Suprapubic skin (tissue), 4 donors: ENCODE data around the gene RMND5B. TPM values are rescaled to one million over a fixed set of nuclear protein-coding genes. Genes with fewer than 3 reads are reported as not detected.

Experiments used
- DNase-seq, 2 donors: peaks; one replicate each; pipeline ENCODE4 v3.0.0-alpha.2; 2019; ENCODE audit warnings: low spot score in 2 of 2
- H3K27ac ChIP-seq: fragments of 200-600 bp; sonication (generic); one replicate; pipeline ENCODE4 v1.5.1; 2019
- H3K27me3 ChIP-seq: fragments of 200-600 bp; sonication (generic); one replicate; pipeline ENCODE4 v1.5.1; 2019
- H3K36me3 ChIP-seq: fragments of 200-600 bp; sonication (generic); one replicate; pipeline ENCODE4 v1.5.1; 2019
- H3K4me1 ChIP-seq: fragments of 200-600 bp; sonication (generic); one replicate; pipeline ENCODE4 v1.5.1; 2019
- H3K4me3 ChIP-seq: fragments of 200-600 bp; sonication (generic); one replicate; pipeline ENCODE4 v1.5.1; 2019; ENCODE audit warnings: mild to moderate bottlenecking
- H3K9me3 ChIP-seq: fragments of 200-600 bp; sonication (generic); one replicate; pipeline ENCODE4 v1.5.1; 2019
- EP300 ChIP-seq: sonication (generic); formaldehyde crosslinking; IDR thresholded peaks from one replicate; pipeline ENCODE4 v1.6.1; 2017; ENCODE audit warnings: antibody characterized with exemption
- POLR2A ChIP-seq, 2 donors: fragments of 450-650 bp; IDR thresholded peaks; one replicate each; pipeline ENCODE4 v1.6.1; 2017; ENCODE audit warnings: antibody characterized with exemption in 2 of 2, mild to moderate bottlenecking in 2 of 2, moderate library complexity in 2 of 2
- POLR2AphosphoS5 ChIP-seq, 3 donors: sonication (generic); formaldehyde crosslinking; IDR thresholded peaks; one replicate each; pipeline ENCODE4 v1.6.1; 2017; ENCODE audit warnings: antibody characterized with exemption in 3 of 3
- WGBS: methylation state at CpG from one replicate; pipeline ENCODE4 v1.1.5; 2018; 5-methylcytosine and 5-hydroxymethylcytosine counted together
- total RNA-seq, 4 donors: library from RNA; depleted of rRNA; stranded (reverse); fragments of >200 nt; gene quantifications; one replicate each; pipeline ENCODE4 v1.1.0, GENCODE V29; 2016
- TF ChIP-seq, protein P1 (sequence below), 2 donors: fragments of 200-600 bp in 1 of 2; fragments of 450-650 bp in 1 of 2; sonication (generic) in 1 of 2; IDR thresholded peaks; one replicate each; pipeline ENCODE4 v1.5.1; 2016 to 2019; ENCODE audit warnings: antibody characterized with exemption in 2 of 2, mild to moderate bottlenecking in 1 of 2, moderate library complexity in 1 of 2

RMND5B gene
- total RNA-seq, 4 donors from 2014 or later, result 38.6 to 60.6 (median 42.9) TPM

DNA sequence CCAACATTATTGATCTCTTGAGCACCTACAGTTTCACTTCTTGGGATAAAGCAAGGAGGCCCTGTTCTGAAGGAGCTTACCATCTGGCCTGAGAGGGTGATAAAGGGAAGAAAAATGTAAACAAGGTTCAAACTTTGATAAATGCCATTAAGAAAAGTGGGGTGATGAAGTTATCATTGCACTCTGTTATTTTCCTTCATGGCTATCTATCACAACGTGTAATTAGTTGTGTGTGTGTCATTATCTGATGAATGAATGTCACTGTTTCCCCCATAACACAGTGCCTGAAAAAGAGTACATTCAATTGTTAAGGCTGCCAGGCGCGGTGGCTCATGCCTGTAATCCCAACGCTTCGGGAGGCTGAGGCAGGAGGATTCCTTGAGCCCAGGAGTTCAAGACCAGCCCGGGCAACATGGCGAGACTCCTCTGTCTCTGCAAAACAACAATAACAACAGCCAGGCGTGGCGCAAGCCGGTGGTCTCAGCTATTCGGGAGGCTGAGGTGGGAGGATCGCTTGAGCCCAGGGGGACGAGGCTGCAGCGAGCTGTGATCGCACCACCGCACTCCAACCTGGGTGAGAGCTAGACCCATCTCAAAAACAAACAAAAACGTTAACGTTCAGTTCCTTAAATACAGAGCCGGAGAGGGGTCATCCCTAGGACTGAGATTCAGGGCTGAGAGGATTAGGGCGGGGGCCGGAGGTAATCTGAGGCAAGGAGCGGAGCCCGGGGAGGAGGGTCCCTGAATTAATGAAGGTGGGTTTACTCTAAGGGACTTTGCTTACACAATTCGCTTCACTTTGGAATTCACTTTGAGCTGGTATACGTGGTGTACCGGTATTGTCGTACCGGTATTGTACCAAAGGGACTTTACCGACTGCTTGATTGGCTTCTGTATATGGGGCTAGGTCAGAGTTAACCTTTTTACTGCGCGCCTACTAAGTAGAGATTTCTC is 22.0 kb downstream of the RMND5B start:
- no peaks in the 10 kb centered on the region for H3K27me3 ChIP-seq
- peak overlapping the region; percentile 80 for H3K4me3 ChIP-seq
- peak overlapping the region; percentile 59 for H3K27ac ChIP-seq
- H3K36me3 ChIP-seq, result peaks cover 39% of the 10 kb centered on the region
- WGBS, result 49% methylated on average over 31 of the region's 31 CpGs
- H3K4me1 ChIP-seq, result peaks cover 28% of the 10 kb centered on the region
- no peaks in the 10 kb centered on the region for H3K9me3 ChIP-seq
- no peak for DNase-seq
- TF ChIP-seq POLR2AphosphoS5 (IDR thresholded peaks at IDR 0.05) (no peak), POLR2A (IDR thresholded peaks at IDR 0.05) (no peak), EP300 (no peak)
- TF ChIP-seq, protein P1, sequence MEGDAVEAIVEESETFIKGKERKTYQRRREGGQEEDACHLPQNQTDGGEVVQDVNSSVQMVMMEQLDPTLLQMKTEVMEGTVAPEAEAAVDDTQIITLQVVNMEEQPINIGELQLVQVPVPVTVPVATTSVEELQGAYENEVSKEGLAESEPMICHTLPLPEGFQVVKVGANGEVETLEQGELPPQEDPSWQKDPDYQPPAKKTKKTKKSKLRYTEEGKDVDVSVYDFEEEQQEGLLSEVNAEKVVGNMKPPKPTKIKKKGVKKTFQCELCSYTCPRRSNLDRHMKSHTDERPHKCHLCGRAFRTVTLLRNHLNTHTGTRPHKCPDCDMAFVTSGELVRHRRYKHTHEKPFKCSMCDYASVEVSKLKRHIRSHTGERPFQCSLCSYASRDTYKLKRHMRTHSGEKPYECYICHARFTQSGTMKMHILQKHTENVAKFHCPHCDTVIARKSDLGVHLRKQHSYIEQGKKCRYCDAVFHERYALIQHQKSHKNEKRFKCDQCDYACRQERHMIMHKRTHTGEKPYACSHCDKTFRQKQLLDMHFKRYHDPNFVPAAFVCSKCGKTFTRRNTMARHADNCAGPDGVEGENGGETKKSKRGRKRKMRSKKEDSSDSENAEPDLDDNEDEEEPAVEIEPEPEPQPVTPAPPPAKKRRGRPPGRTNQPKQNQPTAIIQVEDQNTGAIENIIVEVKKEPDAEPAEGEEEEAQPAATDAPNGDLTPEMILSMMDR (IDR thresholded peaks at IDR 0.05), result no peak

DNA sequence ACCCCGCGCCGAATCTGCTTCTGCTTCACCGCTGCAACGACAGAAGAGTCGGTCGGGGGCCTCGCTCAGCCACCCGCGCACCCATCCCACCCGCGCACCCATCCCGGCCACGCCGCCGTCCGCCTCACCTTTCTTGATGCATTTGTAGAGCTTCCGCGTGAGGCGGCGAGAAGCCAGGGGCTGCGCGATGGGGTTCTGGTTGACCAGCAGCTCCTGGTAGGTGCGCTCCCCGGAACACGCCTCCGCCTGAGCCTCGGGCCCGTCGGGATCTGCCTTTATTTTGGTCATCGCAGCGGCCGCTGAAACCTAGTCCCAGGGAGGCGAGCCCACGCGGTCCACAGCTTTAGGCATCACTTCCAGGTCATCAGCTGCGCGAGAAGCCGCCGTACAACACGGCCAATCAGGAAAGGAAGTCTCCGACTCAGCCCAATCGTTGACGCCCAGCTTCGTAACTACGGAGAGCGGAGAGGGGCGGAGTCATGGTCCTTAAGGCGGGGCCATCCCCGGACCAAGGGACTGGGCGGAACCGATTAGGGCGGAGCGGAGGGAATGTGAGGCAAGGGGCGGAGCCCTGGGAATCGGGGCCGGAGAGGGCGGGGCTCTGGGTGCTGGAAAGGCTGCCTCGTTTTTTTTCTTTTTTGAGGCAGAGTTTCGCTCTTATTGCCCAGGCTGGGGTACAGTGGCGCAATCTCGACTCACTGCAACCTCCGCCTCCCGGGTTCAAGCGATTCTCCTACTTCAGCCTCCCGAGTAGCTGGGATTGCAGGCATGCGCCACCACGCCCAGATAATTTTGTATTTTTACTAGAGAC is 22.9 kb downstream of the RMND5B start, which contains the start of gene NHP2:
Gene NHP2, minus strand, starts transcription at position 356 of the 811 bp plus-strand sequence. Its CDS starts 68 bp downstream, at position 288.
- Histone ChIP-seq H3K4me1 (peaks cover 28% of the 10 kb centered on the region), H3K4me3 (peak within 1 kb of the TSS; percentile 80), H3K36me3 (peaks cover 30% of the 10 kb centered on the region), H3K27me3 (no peaks in the 10 kb centered on the region), H3K27ac (peak within 1 kb of the TSS; percentile 59), H3K9me3 (no peaks in the 10 kb centered on the region)
- WGBS, result 3% methylated on average over 68 of the region's 68 CpGs
- TF ChIP-seq POLR2A (IDR thresholded peaks at IDR 0.05), result no peak
- peak; percentile 49 for TF ChIP-seq EP300
- peak in 2 of 3 donors; percentile 88 to 89 for TF ChIP-seq POLR2AphosphoS5 (IDR thresholded peaks at IDR 0.05)
- DNase-seq, result peak; percentile 99

DNA sequence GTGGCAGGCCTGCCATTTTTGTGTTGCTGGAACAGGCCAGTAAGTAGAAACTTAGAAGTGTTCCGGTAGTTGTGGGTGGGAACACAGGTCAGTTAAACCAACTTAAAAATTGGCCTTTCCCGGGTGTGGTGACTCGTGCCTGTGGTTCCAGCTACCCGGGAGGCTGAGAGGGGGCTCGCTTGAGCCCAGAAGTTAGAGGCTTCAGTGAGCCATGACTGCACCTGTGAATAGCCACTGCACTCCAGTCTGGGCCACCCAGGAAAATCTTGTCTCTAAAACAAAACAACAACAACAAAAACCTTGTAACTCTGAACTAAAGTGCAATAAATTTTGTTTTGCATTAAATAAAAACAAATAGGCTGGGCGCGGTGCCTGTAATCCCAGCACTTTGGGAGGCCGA is 24.3 kb downstream of the RMND5B start:
- 80% methylated on average over 8 of the region's 8 CpGs for WGBS
- H3K4me1 ChIP-seq, result peaks cover 28% of the 10 kb centered on the region
- H3K27me3 ChIP-seq, result no peaks in the 10 kb centered on the region
- no peak overlapping the region for H3K4me3 ChIP-seq
- TF ChIP-seq EP300, result no peak
- TF ChIP-seq, protein P1 (IDR thresholded peaks at IDR 0.05), result no peak
- TF ChIP-seq POLR2AphosphoS5 (IDR thresholded peaks at IDR 0.05), result no peak
- TF ChIP-seq POLR2A (IDR thresholded peaks at IDR 0.05), result no peak
- no peaks in the 10 kb centered on the region for H3K9me3 ChIP-seq
- H3K27ac ChIP-seq, result no peak overlapping the region
- no peak for DNase-seq
- H3K36me3 ChIP-seq, result peaks cover 16% of the 10 kb centered on the region

DNA sequence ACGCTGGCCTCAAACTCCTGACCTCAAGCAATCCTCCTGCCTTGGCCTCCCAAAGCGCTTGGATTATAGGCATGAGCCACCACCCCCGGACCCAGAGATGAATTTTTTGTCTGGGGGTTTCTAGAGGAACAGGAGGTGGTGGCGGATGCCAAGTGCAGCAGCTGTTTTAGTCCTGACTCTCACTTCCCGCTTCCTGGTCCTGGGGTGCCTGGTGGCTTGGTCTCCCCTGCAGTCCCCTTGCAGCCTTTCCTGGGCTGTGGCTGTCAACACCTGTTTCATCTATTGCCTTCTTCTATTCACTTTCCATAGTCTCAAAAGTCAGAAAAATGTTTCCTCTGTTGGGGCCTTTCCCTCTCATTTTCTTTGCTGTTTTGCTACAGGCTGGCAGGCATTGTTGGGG is 29.4 kb downstream of the RMND5B start:
- TF ChIP-seq POLR2A (IDR thresholded peaks at IDR 0.05) (no peak), EP300 (no peak), POLR2AphosphoS5 (IDR thresholded peaks at IDR 0.05) (no peak)
- TF ChIP-seq, protein P1 (IDR thresholded peaks at IDR 0.05), result no peak
- Histone ChIP-seq H3K36me3 (no peaks in the 10 kb centered on the region), H3K4me3 (no peak overlapping the region), H3K27me3 (peaks cover 23% of the 10 kb centered on the region), H3K27ac (no peak overlapping the region), H3K9me3 (no peaks in the 10 kb centered on the region), H3K4me1 (peaks cover 9% of the 10 kb centered on the region)
- DNase-seq, result no peak
- WGBS, result 82% methylated on average over 5 of the region's 5 CpGs

DNA sequence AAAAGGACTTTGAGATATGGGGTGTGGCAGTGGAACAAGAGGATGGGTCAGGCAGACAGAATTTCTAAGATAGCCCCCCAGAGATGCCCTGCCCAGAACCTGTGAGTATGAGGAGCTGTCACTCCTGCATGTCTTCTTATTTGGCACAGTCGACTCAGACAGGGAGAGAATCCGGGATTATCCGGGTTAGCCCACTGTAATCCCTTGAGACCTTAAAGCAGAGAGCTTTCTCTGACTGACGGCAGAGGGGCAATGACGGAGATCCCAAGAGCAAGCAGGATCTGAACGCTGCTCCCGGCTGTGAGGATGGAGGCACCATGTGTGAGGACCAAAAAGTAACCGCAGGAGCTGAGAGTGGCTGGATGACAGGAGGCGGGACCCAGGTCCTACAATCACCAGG is 31.7 kb downstream of the RMND5B start:
- H3K36me3 ChIP-seq, result no peaks in the 10 kb centered on the region
- peaks cover 9% of the 10 kb centered on the region for H3K4me1 ChIP-seq
- no peak overlapping the region for H3K27ac ChIP-seq
- DNase-seq, result peak in 1 of 2 donors; percentile 36
- H3K4me3 ChIP-seq, result no peak overlapping the region
- H3K9me3 ChIP-seq, result no peaks in the 10 kb centered on the region
- peaks cover 30% of the 10 kb centered on the region for H3K27me3 ChIP-seq
- TF ChIP-seq, protein P1 (IDR thresholded peaks at IDR 0.05), result no peak
- TF ChIP-seq POLR2A (IDR thresholded peaks at IDR 0.05) (no peak), EP300 (no peak), POLR2AphosphoS5 (IDR thresholded peaks at IDR 0.05) (no peak)
- 74% methylated on average over 9 of the region's 9 CpGs for WGBS
